IPS-18a (cell line): ENCODE data around the gene UNC5B.

ENCODE experiments used
- H3K27ac ChIP-seq: one replicate; pipeline ENCODE4 v1.5.1; 2013; ENCODE audit warnings: low read length
- H3K27me3 ChIP-seq: one replicate; pipeline ENCODE4 v1.6.1; 2013; ENCODE audit warnings: mild to moderate bottlenecking, low read length; ENCODE audit not compliant: control insufficient read depth, insufficient read depth
- H3K36me3 ChIP-seq: one replicate; pipeline ENCODE4 v1.6.1; 2013; ENCODE audit warnings: low read depth, low read length; ENCODE audit not compliant: control insufficient read depth
- H3K4me1 ChIP-seq: one replicate; pipeline ENCODE4 v1.6.1; 2013; ENCODE audit warnings: low read depth, low read length; ENCODE audit not compliant: control insufficient read depth
- H3K4me3 ChIP-seq: one replicate; pipeline ENCODE4 v1.5.1; 2013; ENCODE audit warnings: low read length
- H3K9ac ChIP-seq: one replicate; pipeline ENCODE4 v1.6.1; 2013; ENCODE audit warnings: mild to moderate bottlenecking, low read length, moderate library complexity
- H3K9me3 ChIP-seq: one replicate; pipeline ENCODE4 v1.6.1; 2013; ENCODE audit warnings: low read depth, low read length; ENCODE audit not compliant: control insufficient read depth

UNC5B gene

DNA sequence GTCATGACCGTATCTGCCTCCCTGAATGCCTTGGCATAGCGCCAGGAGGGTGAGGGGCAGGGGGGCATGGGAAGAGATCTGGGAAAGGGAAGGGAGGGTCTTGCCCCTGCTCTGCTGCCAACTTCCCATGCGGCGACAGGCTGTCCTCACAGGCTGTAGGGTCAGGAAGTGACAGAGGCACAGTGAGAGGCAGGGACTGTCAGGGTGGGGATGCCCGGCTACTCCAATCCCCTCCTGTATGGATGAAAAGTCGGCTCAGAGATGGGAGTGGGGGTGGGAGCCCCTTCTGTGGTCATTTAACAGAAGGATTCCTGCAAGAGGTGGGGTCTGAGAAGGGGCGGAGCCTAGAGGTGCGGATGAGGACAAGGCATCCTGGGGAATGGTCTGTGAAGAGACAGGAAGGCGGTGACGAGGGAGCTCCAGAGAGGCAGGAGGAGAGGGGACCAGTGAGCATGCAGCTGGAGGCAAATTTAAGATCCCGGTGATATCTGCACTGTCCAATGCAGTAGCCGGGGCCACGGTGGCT is 20.8 kb upstream of the UNC5B start:
- Histone ChIP-seq H3K9me3 (no peaks in the 10 kb centered on the region), H3K4me3 (no peak overlapping the region), H3K27me3 (no peaks in the 10 kb centered on the region), H3K27ac (no peak overlapping the region), H3K4me1 (peaks cover 2% of the 10 kb centered on the region), H3K36me3 (no peaks in the 10 kb centered on the region), H3K9ac (no peak overlapping the region)

DNA sequence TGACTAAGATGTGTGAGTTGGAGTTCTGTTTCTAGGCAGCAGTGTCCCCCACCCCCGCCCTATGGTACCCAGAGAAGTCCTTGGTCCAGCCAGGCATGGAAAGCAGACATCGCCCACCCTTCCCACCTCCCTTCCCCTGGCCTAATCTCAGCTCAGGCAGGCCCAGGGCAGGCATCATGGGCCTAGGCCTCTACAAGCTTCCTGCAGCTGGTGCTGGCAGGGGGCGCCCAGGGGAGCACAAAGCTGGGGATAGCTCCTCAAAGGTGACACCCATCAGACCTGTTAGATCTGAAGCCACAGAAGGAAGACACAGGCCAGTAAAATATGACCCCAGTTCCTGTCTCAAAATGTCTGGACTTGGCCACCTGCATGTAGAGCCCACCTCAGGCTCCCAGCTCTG is 18.9 kb upstream of the UNC5B start:
- H3K9ac ChIP-seq = no peak overlapping the region
- no peaks in the 10 kb centered on the region for H3K36me3 ChIP-seq
- H3K27ac ChIP-seq = no peak overlapping the region
- no peaks in the 10 kb centered on the region for H3K27me3 ChIP-seq
- peaks cover 2% of the 10 kb centered on the region for H3K4me1 ChIP-seq
- H3K9me3 ChIP-seq = peaks cover 6% of the 10 kb centered on the region
- no peak overlapping the region for H3K4me3 ChIP-seq

DNA sequence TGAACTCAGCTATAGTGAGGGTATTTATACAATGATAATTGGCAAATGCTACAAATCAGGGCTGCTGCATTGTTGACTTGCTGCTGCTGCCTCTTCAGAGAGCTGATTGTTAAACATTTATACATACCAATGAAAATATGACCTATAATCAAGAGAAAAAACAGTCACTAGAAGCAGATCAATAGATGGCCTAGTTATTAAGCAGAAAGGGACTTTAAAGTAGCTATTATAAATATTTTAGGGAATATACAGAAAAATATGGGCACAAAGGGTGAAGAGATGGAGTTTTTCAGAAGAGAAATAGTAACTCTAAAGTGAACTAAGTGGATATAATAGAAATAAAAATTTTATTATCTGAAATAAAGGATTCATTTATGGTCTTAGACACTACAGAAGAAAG is 14.4 kb upstream of the UNC5B start:
- Histone ChIP-seq H3K36me3 (no peaks in the 10 kb centered on the region), H3K27ac (no peak overlapping the region), H3K9me3 (peaks cover 10% of the 10 kb centered on the region), H3K4me3 (no peak overlapping the region), H3K9ac (no peak overlapping the region), H3K27me3 (no peaks in the 10 kb centered on the region), H3K4me1 (no peaks in the 10 kb centered on the region)

DNA sequence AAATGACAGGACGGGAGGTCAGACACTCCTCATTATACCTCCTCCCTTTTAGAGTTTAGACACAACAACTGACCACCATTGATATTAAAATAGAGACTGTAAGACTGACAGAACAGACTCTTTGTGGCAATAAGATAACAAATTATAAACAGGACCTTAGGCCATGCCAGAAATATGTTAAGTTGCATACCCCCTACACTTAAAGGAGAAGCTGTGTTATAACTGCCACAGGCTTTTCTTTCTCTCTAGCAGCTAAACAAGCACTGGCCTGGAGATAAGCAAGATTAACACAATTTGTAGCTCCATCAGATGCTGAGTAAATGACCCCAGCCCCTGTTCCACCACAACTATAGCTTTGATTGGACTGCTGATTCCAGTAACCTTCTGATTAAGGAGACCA is 10.5 kb upstream of the UNC5B start:
- Histone ChIP-seq H3K36me3 (no peaks in the 10 kb centered on the region), H3K4me1 (peaks cover 7% of the 10 kb centered on the region), H3K4me3 (no peak overlapping the region), H3K9ac (no peak overlapping the region), H3K27me3 (no peaks in the 10 kb centered on the region), H3K27ac (no peak overlapping the region), H3K9me3 (peaks cover 10% of the 10 kb centered on the region)

DNA sequence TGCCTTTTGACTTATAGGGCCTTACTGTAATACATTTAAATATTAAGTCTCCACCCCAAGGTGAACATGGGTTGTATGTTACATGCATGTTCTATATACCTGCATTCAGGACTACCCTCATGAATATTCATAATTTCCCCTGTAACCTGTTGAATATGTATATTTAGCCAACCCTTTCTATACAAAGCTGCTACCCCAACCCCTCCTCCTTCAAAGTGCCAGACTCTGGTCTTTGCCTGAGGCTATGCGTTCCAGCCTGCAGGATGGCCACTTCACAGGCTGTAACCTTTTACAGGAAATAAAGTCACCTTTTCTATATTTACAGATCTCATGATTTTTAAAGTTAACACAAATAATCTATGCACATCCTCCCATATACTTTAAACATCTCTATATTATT is 10.1 kb upstream of the UNC5B start:
- Histone ChIP-seq H3K27me3 (no peaks in the 10 kb centered on the region), H3K9ac (no peak overlapping the region), H3K27ac (no peak overlapping the region), H3K36me3 (no peaks in the 10 kb centered on the region), H3K4me3 (no peak overlapping the region), H3K4me1 (peaks cover 7% of the 10 kb centered on the region), H3K9me3 (peaks cover 10% of the 10 kb centered on the region)

DNA sequence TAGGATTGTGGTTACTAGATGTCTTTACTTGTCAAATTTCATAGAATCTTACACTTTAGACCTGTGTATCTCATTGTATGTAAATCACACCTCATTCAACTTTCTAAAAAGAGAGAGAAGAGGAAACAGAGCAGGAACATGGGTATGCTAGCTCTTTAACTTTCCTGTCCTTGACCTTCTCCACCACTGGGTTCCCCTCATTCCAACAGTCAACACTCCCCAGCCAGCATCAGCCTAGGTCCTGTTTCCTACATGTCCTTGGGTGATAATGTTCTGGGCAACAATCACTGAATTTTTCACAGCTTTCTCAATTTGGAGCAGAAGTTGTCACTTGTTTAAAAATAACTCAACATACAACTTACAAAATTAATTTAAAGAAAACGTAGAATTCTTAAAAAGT is 9.2 kb upstream of the UNC5B start:
- peaks cover 5% of the 10 kb centered on the region for H3K9me3 ChIP-seq
- H3K4me3 ChIP-seq = no peak overlapping the region
- H3K36me3 ChIP-seq = no peaks in the 10 kb centered on the region
- H3K9ac ChIP-seq = no peak overlapping the region
- H3K27me3 ChIP-seq = no peaks in the 10 kb centered on the region
- no peak overlapping the region for H3K27ac ChIP-seq
- H3K4me1 ChIP-seq = peaks cover 7% of the 10 kb centered on the region

DNA sequence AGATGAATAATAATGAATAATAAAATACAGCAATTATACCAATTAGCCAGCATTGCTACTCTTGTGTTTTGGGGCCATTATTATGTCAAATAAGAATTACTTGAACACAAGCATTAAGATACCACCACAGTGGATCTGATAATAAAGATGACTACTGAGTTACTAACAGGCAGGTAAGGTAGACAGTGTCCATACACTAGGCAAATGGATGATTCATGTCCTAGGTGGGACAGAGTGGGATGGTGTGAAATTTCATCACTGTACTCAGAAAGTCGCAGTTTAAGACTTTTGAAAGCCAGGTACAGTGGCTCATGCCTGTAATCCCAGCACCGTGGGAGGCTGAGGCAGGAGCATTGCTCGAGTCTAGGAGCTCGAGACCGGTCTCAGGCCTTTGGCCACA is 8.7 kb upstream of the UNC5B start:
- peaks cover 7% of the 10 kb centered on the region for H3K4me1 ChIP-seq

DNA sequence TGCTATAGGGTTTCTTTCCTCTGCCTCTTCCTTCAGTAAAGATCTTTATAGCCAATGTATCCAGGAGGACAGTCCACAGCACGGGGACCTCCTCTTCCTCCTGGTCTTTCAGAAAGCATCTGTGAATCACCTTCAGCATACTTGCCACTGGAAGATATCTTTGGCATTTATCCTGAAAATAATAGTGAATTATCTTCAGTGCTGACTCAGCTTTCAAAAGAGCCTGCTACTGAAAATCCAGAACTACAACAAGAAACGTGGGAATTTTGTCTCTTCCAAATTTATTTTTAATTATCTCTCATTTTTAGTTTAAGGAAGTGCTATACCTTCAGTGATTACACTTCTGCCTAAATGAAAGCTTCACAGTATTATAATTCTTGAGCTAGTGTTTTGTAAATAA is 7.6 kb upstream of the UNC5B start:
- Histone ChIP-seq H3K27me3 (peaks cover 10% of the 10 kb centered on the region), H3K36me3 (no peaks in the 10 kb centered on the region), H3K4me3 (no peak overlapping the region), H3K27ac (no peak overlapping the region), H3K9ac (no peak overlapping the region), H3K4me1 (peaks cover 10% of the 10 kb centered on the region), H3K9me3 (no peaks in the 10 kb centered on the region)

More for the DNA sequence above, 8.7 kb upstream of the UNC5B start:
- H3K27ac ChIP-seq = no peak overlapping the region
- no peaks in the 10 kb centered on the region for H3K27me3 ChIP-seq
- H3K36me3 ChIP-seq = no peaks in the 10 kb centered on the region
- no peak overlapping the region for H3K9ac ChIP-seq
- H3K9me3 ChIP-seq = peaks cover 4% of the 10 kb centered on the region
- no peak overlapping the region for H3K4me3 ChIP-seq

DNA sequence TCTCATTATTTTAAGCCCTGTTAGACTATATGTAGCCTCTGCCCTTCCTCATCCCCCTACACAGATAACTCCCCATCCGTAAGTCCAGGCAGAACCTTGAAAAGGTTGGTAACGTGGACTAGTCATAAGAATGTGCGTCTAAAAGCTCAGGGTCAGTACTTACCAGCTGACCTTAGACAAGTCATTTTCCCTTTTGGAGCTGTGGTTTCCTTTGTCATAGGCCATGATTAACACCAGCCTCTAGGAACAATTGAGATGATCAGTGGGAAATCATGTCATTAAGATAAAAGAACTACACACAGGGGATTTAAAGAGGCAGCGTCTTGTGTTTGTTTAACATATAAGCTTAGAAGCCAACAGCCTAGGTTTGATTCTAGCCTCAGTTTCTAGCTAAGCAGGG is 6.9 kb upstream of the UNC5B start:
- H3K4me1 ChIP-seq = peaks cover 17% of the 10 kb centered on the region
- no peaks in the 10 kb centered on the region for H3K36me3 ChIP-seq
- H3K9me3 ChIP-seq = no peaks in the 10 kb centered on the region
- no peak overlapping the region for H3K27ac ChIP-seq
- no peak overlapping the region for H3K9ac ChIP-seq
- no peak overlapping the region for H3K4me3 ChIP-seq
- peaks cover 18% of the 10 kb centered on the region for H3K27me3 ChIP-seq

DNA sequence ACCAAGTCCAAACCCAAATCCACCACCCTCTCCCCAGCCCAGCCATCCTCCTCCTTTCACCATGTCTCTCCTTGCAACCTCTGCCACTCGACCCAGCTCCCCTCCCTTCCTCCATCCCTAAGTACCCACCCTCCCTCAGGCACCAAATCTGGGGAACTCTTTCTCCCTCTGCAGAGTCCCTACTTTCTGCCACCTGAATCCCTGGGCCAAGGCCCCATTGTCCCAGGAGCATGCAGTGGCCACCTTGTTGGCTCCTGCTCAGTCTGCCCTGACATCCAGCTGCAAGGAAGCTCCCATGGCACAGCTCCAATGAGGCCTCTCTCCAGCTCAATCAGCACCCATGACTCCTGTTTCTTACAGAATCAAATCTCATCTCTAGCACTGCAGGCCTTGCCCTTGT is 5.5 kb upstream of the UNC5B start:
- peaks cover 32% of the 10 kb centered on the region for H3K27me3 ChIP-seq
- no peak overlapping the region for H3K4me3 ChIP-seq
- H3K9ac ChIP-seq = no peak overlapping the region
- H3K4me1 ChIP-seq = peaks cover 21% of the 10 kb centered on the region
- H3K9me3 ChIP-seq = no peaks in the 10 kb centered on the region
- H3K36me3 ChIP-seq = no peaks in the 10 kb centered on the region
- no peak overlapping the region for H3K27ac ChIP-seq

DNA sequence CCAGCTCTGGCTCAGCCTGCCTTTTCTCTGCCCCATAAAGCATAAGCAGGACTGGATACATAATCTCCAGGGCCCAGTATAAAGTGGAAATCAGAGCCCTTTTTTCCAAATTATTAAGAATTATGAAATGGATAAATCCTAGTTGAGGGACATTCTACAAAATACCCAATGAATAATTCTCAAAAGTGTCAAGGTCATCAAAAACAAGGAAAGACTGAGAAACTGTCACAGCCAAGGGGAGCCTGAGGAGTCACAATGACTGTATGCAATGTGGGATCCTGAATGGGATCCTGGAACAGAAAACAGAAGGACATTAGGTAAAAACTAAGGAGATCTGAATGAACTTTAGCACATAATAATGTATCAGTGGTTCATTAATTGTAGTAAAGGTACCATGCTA is 4.8 kb upstream of the UNC5B start:
- Histone ChIP-seq H3K4me3 (no peak overlapping the region), H3K27me3 (peaks cover 34% of the 10 kb centered on the region), H3K27ac (no peak overlapping the region)

DNA sequence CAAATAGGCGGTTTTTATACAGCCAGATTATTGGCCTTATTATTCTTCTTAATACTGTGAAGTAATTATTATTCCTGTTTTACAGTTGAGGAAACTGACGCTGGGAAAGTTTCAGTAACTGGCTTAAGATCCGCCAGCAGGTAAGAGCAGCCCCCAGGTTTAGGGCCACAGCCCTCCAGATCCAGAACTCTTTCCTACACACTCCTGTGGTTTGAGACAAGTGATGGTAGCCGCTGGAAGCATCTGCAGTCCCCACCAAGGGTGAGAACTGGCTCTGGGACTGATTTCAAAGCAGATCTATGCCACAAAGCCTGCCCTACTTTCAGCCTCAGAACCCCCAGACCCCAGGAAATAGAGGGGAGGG is 3.0 kb upstream of the UNC5B start:
- Histone ChIP-seq H3K36me3 (no peaks in the 10 kb centered on the region), H3K9me3 (no peaks in the 10 kb centered on the region), H3K27ac (no peak overlapping the region), H3K9ac (no peak overlapping the region), H3K4me1 (peaks cover 25% of the 10 kb centered on the region), H3K27me3 (peaks cover 50% of the 10 kb centered on the region), H3K4me3 (no peak overlapping the region)

More for the DNA sequence above, 4.8 kb upstream of the UNC5B start:
- Histone ChIP-seq H3K36me3 (no peaks in the 10 kb centered on the region), H3K9ac (no peak overlapping the region), H3K4me1 (peaks cover 22% of the 10 kb centered on the region), H3K9me3 (no peaks in the 10 kb centered on the region)
